GM13976 (cell line): Measurements from ENCODE around the gene RAET1E.

Experiments used
- DNase-seq: peaks from one replicate; pipeline ENCODE4 v3.0.0; 2012; ENCODE audit warnings: low spot score
- in situ Hi-C: fragments of 300-500 bp; cut with MboI; formaldehyde crosslinking; loops from one replicate; pipeline ENCODE4 v1.12.0; 2022; ENCODE audit warnings: low sequenced_read_pairs, mixed read lengths, inconsistent platforms; ENCODE audit not compliant: unreplicated experiment
- TF ChIP-seq, protein P1 (sequence below): IDR thresholded peaks from 2 replicates; pipeline ENCODE4 v1.5.1; 2012; ENCODE audit warnings: borderline replicate concordance, mild to moderate bottlenecking; ENCODE audit not compliant: insufficient read depth; ENCODE audit errors: extremely low read depth, missing control alignments, control extremely low read depth

The RAET1E gene

DNA sequence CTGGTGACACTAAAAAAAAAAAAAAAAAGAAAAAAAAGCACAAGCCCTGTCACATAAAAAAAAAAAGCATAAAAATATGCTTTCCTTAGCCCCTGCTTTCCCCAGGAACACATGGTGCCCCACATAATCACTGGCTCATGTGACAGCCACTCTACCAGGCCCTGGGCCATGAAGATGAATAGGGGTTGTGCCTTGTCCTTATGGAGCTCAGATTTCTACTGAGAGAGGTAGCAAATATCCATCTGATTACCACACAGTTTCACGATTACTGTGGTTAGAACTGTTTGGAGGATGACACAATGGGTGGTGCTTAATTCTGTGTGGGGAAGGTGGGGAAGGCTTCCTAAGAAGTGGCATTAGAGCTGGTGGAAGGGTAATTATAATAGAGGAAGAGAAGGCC is 9.3 kb downstream of the RAET1E start:
- TF ChIP-seq, protein P1, sequence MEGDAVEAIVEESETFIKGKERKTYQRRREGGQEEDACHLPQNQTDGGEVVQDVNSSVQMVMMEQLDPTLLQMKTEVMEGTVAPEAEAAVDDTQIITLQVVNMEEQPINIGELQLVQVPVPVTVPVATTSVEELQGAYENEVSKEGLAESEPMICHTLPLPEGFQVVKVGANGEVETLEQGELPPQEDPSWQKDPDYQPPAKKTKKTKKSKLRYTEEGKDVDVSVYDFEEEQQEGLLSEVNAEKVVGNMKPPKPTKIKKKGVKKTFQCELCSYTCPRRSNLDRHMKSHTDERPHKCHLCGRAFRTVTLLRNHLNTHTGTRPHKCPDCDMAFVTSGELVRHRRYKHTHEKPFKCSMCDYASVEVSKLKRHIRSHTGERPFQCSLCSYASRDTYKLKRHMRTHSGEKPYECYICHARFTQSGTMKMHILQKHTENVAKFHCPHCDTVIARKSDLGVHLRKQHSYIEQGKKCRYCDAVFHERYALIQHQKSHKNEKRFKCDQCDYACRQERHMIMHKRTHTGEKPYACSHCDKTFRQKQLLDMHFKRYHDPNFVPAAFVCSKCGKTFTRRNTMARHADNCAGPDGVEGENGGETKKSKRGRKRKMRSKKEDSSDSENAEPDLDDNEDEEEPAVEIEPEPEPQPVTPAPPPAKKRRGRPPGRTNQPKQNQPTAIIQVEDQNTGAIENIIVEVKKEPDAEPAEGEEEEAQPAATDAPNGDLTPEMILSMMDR, result no peak
- DNase-seq, result no peak
- in situ Hi-C loops, result no loop called here

DNA sequence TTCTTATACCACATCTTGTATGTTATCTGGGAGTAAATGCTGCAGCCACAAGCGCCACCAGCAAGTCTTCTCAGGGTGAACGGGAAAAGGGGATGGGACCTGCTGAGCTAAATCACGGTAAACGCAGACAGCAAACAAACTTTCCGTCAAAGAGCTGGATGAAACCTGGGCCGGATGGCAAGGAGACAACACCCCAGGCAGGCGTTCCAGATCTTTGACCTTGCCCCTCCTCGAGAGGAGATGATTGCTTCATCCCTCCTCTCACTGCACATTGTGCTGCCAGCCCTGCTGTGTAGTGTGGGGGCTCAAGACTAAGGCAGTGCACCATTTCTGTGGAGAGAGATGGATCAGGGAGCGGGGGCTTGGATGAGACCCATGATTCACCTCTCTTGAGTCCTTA is 9.8 kb downstream of the RAET1E start:
- in situ Hi-C loops, result no loop called here
- TF ChIP-seq, protein P1, result no peak
- DNase-seq, result no peak

DNA sequence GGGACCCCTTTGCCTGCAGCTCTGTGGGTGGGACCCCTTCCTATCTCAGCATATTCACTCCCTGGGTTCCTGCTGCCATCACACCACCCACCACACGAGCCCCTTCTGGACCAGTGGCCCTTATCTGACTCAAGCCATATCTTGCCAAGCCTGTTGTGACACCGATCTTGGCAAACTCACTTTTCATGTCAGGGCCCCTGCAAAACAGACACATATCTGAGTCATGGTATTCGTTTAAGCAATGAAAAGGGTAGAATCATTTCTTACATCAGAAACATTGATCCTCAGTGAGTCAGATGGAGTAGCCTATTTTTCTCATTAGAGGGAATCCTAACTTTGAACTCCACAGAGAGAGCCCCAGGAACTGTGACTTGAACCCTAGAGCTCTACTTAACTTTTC is 10.6 kb downstream of the RAET1E start:
- in situ Hi-C loops, result no loop called here
- no peak for DNase-seq
- TF ChIP-seq, protein P1, result no peak

DNA sequence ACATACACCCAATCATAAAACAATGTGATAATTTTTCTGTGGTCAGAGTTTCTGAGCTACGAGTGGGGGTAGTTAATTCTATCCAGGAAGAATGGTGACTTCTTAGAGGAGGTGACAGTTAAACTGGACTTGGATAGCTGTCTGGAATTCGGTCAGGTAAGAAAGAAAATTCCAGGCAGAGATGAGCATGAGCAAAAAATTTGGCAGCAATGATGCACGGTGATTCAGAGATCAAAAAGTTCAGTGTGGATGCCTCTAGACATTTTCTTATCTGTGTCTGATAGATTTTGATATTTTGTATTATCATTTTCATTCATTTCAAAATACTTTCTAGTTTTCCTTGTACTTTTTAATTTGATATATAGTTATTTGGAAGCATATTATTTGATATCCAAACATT is 12.0 kb downstream of the RAET1E start:
- no peak for DNase-seq
- TF ChIP-seq, protein P1, result no peak
- in situ Hi-C loops, result no loop called here

DNA sequence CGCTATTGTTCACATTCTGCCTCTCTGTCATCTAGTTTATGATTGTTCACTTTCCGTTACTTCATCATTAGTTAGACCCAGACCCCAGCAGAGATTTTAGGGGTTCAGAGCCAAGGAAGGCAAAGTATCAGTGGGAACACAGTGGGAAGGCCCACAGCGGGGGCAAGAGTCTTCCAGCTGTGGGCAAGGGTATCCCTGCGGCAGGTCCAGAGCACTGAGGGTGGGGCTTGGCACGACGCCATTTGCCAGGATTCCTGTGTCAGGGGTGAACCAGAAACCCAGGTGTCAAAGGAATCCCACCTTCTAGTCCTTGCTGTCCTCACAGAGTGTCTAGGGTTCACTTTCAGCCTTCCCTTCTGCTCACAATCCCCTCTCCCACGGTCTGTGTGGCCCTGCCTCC is 13.3 kb downstream of the RAET1E start:
- DNase-seq, result no peak
- in situ Hi-C loops, result no loop called here
- TF ChIP-seq, protein P1, result no peak

DNA sequence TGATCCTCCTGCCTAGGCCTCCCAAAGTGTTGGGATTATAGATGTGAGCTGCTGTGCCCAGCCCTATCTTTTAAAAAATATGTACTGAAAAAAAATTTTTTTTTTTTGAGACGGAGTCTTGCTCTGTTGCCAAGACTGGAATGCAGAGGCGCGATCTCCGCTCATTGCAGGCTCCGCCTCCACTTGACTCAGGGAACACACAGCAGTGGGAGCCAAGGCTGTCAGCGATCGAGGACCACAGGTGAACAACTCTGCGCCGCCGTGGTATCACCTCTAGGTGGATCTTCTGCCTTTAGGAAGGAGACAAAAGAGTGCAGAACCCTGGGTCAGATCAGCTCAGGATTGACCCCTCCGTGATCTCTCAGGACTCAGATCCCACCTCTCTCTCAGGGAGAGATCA is 13.7 kb downstream of the RAET1E start:
- no peak for DNase-seq
- in situ Hi-C loops, result no loop called here
- TF ChIP-seq, protein P1, result no peak

DNA sequence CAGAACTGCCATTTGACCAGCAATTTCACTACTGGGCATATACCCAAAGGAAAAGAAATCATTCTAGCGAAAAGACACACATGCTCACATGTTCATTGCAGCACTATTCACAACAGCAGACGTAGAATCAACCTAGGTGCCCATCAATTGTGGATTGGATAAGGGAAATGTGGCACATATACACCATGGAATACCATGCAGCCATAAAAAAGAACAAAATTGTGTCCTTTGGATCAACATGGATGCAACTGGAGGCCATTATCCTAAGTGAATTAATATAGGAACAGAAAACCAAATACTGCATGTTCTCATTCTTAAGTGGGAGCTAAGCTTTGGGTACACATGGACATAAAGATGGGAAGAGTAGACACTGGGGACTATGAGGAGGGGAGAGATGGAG is 16.1 kb downstream of the RAET1E start:
- in situ Hi-C loops, result no loop called here
- TF ChIP-seq, protein P1, result no peak
- no peak for DNase-seq
